HepG2 (cell line): ENCODE results near the gene PNPLA3. TPM values are rescaled to one million over a fixed set of nuclear protein-coding genes. Genes with fewer than 3 reads are reported as not detected.

Experiments
- FOXP1 ChIP-seq, 2 experiments: fragments of 450-650 bp in 1 of 2; IDR thresholded peaks; 2 replicates each; pipeline ENCODE4 v1.6.1; 2017 to 2018; ENCODE audit warnings: antibody characterized with exemption in 1 of 2
- JUNB ChIP-seq: sonication (generic); formaldehyde crosslinking; IDR thresholded peaks from 2 replicates; pipeline ENCODE4 v1.8.0; 2022; ENCODE audit warnings: missing genetic modification reagents, mild to moderate bottlenecking, borderline replicate concordance
- NCOR1 ChIP-seq: fragments of 200-600 bp; sonication (generic); IDR thresholded peaks from 2 replicates; pipeline ENCODE4 v1.7.0; 2017; ENCODE audit warnings: antibody characterized with exemption, low read length, borderline replicate concordance
- NFRKB ChIP-seq: fragments of 450-650 bp; IDR thresholded peaks from 2 replicates; pipeline ENCODE4 v1.6.1; 2017
- PHF20 ChIP-seq: sonication (generic); formaldehyde crosslinking; IDR thresholded peaks from 2 replicates; pipeline ENCODE4 v1.5.0; 2020; ENCODE audit warnings: mild to moderate bottlenecking, missing genetic modification reagents
- RFX1 ChIP-seq: fragments of 450-650 bp; IDR thresholded peaks from 2 replicates; pipeline ENCODE4 v1.6.1; 2017
- ZNF550 ChIP-seq: sonication (generic); formaldehyde crosslinking; IDR thresholded peaks from 2 replicates; pipeline ENCODE4 v1.4.0; 2020; ENCODE audit warnings: mild to moderate bottlenecking, missing genetic modification reagents, borderline replicate concordance
- ZNF605 ChIP-seq: sonication (generic); formaldehyde crosslinking; IDR thresholded peaks from 2 replicates; pipeline ENCODE4 v1.8.0; 2022; ENCODE audit warnings: mild to moderate bottlenecking, missing genetic modification reagents
- ZNF775 ChIP-seq: sonication (generic); formaldehyde crosslinking; IDR thresholded peaks from 2 replicates; pipeline ENCODE4 v1.4.0; 2020; ENCODE audit warnings: missing genetic modification reagents, mild to moderate bottlenecking, moderate library complexity, borderline replicate concordance
- polyA plus RNA-seq, 8 experiments: library from polyadenylated mRNA; depleted of rRNA in 3 of 8; stranded (reverse) in 7 of 8; unstranded in 1 of 8; fragments of >200 nt; fragmentation: Illumina TruSeq in 4 of 8; extraction: Trizol in 4 of 8; gene quantifications; 2 replicates each; pipeline versions ENCODE4 v1.2.1 to v1.2.3, GENCODE V29; 2011 to 2016; ENCODE audit warnings: low read depth in 4 of 8, missing spikeins in 1 of 8, mixed read lengths in 1 of 8; ENCODE audit not compliant: insufficient read depth in 1 of 8
- total RNA-seq, 5 experiments: library from RNA; depleted of rRNA; stranded (reverse); fragments of >200 nt; fragmentation: Illumina TruSeq; extraction: Trizol; gene quantifications; 2 replicates each; pipeline ENCODE4 v1.2.3, GENCODE V29; 2016; ENCODE audit warnings: low read depth in 1 of 5
- TF ChIP-seq, protein P1 (sequence below): sonication (generic); formaldehyde crosslinking; IDR thresholded peaks from 2 replicates; pipeline ENCODE4 v1.4.0; 2020; ENCODE audit warnings: missing genetic modification reagents, borderline replicate concordance
- TF ChIP-seq, protein P2 (sequence below): sonication (generic); formaldehyde crosslinking; IDR thresholded peaks from 2 replicates; pipeline ENCODE4 v1.5.1; 2020; ENCODE audit warnings: missing genetic modification reagents, mild to moderate bottlenecking, borderline replicate concordance
- TF ChIP-seq, protein P3 (sequence below): sonication (generic); formaldehyde crosslinking; IDR thresholded peaks from 2 replicates; pipeline ENCODE4 v1.4.0; 2020; ENCODE audit warnings: missing genetic modification reagents, borderline replicate concordance
- TF ChIP-seq, protein P4 (sequence below): sonication (generic); formaldehyde crosslinking; IDR thresholded peaks from 2 replicates; pipeline ENCODE4 v1.4.0; 2020; ENCODE audit warnings: mild to moderate bottlenecking, low read depth, missing genetic modification reagents
- TF ChIP-seq, protein P5 (sequence below): sonication (generic); formaldehyde crosslinking; IDR thresholded peaks from 2 replicates; pipeline ENCODE4 v1.4.0; 2020; ENCODE audit warnings: missing genetic modification reagents
- TF ChIP-seq, protein P6 (sequence below): sonication (generic); formaldehyde crosslinking; IDR thresholded peaks from 2 replicates; pipeline ENCODE4 v1.4.0; 2020; ENCODE audit warnings: low read depth, mild to moderate bottlenecking, missing genetic modification reagents
- TF ChIP-seq, protein P7 (sequence below): sonication (generic); formaldehyde crosslinking; IDR thresholded peaks from 2 replicates; pipeline ENCODE4 v1.8.0; 2023; ENCODE audit warnings: mild to moderate bottlenecking, missing genetic modification reagents

The PNPLA3 gene
- total and polyA plus RNA-seq, 2 of the 13 experiments (the other 11 are each of a cell fraction or from before 2014, with no cell fraction given), result 16.9 to 19.8 TPM

DNA sequence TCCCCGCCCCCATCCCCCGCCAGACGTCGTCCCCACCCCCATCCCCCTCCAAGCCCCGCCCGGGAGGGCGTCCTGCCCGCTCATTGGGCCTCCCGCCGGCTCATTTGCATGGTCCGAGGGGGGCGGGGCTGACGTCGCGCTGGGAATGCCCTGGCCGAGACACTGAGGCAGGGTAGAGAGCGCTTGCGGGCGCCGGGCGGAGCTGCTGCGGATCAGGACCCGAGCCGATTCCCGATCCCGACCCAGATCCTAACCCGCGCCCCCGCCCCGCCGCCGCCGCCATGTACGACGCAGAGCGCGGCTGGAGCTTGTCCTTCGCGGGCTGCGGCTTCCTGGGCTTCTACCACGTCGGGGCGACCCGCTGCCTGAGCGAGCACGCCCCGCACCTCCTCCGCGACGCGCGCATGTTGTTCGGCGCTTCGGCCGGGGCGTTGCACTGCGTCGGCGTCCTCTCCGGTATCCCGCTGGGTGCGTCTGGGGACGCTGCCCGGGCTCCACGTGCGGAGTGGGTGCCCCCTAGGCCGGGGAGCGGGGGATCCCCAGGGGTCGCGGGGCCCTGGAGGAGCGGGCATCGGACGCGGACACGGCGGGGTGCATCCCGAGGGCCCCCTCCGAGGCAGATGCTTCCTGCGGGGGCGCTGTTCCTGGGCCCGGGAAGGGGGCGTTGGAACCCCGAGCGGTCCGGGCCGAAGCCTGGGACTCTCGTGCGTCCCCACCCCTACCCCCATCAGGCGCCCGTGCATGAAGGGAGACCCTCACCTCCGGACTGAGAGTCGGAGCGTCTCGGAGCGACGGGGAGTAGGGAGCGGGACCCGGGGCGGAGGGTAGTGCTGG is at the start of gene PNPLA3 (continued):
- TF ChIP-seq, protein P1, sequence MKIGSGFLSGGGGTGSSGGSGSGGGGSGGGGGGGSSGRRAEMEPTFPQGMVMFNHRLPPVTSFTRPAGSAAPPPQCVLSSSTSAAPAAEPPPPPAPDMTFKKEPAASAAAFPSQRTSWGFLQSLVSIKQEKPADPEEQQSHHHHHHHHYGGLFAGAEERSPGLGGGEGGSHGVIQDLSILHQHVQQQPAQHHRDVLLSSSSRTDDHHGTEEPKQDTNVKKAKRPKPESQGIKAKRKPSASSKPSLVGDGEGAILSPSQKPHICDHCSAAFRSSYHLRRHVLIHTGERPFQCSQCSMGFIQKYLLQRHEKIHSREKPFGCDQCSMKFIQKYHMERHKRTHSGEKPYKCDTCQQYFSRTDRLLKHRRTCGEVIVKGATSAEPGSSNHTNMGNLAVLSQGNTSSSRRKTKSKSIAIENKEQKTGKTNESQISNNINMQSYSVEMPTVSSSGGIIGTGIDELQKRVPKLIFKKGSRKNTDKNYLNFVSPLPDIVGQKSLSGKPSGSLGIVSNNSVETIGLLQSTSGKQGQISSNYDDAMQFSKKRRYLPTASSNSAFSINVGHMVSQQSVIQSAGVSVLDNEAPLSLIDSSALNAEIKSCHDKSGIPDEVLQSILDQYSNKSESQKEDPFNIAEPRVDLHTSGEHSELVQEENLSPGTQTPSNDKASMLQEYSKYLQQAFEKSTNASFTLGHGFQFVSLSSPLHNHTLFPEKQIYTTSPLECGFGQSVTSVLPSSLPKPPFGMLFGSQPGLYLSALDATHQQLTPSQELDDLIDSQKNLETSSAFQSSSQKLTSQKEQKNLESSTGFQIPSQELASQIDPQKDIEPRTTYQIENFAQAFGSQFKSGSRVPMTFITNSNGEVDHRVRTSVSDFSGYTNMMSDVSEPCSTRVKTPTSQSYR (CRISPR knock-in tag), result peak; percentile 8; the same call in 1 of the 2 replicates
- TF ChIP-seq, protein P2, sequence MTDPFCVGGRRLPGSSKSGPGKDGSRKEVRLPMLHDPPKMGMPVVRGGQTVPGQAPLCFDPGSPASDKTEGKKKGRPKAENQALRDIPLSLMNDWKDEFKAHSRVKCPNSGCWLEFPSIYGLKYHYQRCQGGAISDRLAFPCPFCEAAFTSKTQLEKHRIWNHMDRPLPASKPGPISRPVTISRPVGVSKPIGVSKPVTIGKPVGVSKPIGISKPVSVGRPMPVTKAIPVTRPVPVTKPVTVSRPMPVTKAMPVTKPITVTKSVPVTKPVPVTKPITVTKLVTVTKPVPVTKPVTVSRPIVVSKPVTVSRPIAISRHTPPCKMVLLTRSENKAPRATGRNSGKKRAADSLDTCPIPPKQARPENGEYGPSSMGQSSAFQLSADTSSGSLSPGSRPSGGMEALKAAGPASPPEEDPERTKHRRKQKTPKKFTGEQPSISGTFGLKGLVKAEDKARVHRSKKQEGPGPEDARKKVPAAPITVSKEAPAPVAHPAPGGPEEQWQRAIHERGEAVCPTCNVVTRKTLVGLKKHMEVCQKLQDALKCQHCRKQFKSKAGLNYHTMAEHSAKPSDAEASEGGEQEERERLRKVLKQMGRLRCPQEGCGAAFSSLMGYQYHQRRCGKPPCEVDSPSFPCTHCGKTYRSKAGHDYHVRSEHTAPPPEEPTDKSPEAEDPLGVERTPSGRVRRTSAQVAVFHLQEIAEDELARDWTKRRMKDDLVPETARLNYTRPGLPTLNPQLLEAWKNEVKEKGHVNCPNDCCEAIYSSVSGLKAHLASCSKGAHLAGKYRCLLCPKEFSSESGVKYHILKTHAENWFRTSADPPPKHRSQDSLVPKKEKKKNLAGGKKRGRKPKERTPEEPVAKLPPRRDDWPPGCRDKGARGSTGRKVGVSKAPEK (CRISPR knock-in tag), result no peak
- TF ChIP-seq PHF20 (CRISPR knock-in tag) (peak; percentile 39; the same call in 1 of the 2 replicates), FOXP1 (IDR thresholded peaks at IDR 0.05) (no peak), FOXP1 (CRISPR knock-in tag; IDR thresholded peaks at IDR 0.05) (no peak), ZNF775 (CRISPR knock-in tag) (0 out of 2 replicates have a peak, but pooled peaks have one; percentile 33), ZNF550 (CRISPR knock-in tag) (0 out of 2 replicates have a peak, but pooled peaks have one; percentile 36), NCOR1 (no peak), NFRKB (no peak), RFX1 (no peak), JUNB (CRISPR knock-in tag) (no peak), ZNF605 (CRISPR knock-in tag) (peak; percentile 39; the same call in 1 of the 2 replicates)
- TF ChIP-seq, protein P3, sequence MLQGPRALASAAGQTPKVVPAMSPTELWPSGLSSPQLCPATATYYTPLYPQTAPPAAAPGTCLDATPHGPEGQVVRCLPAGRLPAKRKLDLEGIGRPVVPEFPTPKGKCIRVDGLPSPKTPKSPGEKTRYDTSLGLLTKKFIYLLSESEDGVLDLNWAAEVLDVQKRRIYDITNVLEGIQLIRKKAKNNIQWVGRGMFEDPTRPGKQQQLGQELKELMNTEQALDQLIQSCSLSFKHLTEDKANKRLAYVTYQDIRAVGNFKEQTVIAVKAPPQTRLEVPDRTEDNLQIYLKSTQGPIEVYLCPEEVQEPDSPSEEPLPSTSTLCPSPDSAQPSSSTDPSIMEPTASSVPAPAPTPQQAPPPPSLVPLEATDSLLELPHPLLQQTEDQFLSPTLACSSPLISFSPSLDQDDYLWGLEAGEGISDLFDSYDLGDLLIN (CRISPR knock-in tag), result no peak
- TF ChIP-seq, protein P4, sequence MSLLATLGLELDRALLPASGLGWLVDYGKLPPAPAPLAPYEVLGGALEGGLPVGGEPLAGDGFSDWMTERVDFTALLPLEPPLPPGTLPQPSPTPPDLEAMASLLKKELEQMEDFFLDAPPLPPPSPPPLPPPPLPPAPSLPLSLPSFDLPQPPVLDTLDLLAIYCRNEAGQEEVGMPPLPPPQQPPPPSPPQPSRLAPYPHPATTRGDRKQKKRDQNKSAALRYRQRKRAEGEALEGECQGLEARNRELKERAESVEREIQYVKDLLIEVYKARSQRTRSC (CRISPR knock-in tag), result peak; percentile 54; the same call in 1 of the 2 replicates
- TF ChIP-seq, protein P5, sequence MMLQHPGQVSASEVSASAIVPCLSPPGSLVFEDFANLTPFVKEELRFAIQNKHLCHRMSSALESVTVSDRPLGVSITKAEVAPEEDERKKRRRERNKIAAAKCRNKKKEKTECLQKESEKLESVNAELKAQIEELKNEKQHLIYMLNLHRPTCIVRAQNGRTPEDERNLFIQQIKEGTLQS, result no peak
- TF ChIP-seq, protein P6, sequence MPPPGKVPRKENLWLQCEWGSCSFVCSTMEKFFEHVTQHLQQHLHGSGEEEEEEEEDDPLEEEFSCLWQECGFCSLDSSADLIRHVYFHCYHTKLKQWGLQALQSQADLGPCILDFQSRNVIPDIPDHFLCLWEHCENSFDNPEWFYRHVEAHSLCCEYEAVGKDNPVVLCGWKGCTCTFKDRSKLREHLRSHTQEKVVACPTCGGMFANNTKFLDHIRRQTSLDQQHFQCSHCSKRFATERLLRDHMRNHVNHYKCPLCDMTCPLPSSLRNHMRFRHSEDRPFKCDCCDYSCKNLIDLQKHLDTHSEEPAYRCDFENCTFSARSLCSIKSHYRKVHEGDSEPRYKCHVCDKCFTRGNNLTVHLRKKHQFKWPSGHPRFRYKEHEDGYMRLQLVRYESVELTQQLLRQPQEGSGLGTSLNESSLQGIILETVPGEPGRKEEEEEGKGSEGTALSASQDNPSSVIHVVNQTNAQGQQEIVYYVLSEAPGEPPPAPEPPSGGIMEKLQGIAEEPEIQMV (CRISPR knock-in tag), result peak; percentile 25; the same call in 1 of the 2 replicates
- TF ChIP-seq, protein P7, sequence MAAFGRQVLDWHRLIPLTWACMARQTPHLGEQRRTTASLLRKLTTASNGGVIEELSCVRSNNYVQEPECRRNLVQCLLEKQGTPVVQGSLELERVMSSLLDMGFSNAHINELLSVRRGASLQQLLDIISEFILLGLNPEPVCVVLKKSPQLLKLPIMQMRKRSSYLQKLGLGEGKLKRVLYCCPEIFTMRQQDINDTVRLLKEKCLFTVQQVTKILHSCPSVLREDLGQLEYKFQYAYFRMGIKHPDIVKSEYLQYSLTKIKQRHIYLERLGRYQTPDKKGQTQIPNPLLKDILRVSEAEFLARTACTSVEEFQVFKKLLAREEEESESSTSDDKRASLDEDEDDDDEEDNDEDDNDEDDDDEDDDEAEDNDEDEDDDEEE (CRISPR knock-in tag), result peak; percentile 79; the same call in 1 of the 2 replicates
